Right renal pelvis (tissue), 4 donors: ENCODE data around the gene PLOD1. TPM values are rescaled to one million over a fixed set of nuclear protein-coding genes. Genes with fewer than 3 reads are reported as not detected.
"Not testable (repeated sequence)": the region's sequence is repeated elsewhere in the genome, so short reads cannot be mapped to it uniquely, and the experiment has no call there.

Source experiments
- DNase-seq, 4 donors: peaks; one replicate each; pipeline ENCODE4 v3.0.0-alpha.2; 2013; ENCODE audit warnings: low read depth in 4 of 4, low spot score in 3 of 4, missing footprints in 1 of 4
- polyA plus RNA-seq, 4 donors: library from polyadenylated mRNA; unstranded; fragments of 120-200 nt; gene quantifications; one replicate each; pipeline ENCODE4 v1.2.1, GENCODE V29; 2013; ENCODE audit not compliant: insufficient read length in 4 of 4

Gene PLOD1
- polyA plus RNA-seq, 4 donors, result 93.5 to 117 (median 96.5) TPM

DNA sequence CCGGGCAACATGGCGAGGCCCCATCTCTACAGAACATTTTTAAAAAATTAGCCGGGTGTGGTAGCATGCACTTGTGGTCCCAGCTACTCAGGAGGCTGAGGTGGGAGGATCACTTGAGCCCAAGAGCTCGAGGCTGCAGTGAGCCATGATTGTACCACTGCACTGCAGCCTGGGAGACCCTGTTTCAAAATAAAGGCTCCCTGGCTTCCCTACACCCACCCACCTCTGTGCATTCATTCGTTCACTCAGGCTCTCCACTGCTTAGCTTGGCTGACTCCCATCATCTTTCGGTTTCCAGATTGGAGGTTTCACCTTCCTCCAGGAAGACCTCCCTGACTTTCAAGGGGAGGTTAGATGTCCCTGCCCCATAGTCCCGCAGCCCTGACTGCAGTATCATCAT is 22.5 kb upstream of the PLOD1 start:
- no peak for DNase-seq

DNA sequence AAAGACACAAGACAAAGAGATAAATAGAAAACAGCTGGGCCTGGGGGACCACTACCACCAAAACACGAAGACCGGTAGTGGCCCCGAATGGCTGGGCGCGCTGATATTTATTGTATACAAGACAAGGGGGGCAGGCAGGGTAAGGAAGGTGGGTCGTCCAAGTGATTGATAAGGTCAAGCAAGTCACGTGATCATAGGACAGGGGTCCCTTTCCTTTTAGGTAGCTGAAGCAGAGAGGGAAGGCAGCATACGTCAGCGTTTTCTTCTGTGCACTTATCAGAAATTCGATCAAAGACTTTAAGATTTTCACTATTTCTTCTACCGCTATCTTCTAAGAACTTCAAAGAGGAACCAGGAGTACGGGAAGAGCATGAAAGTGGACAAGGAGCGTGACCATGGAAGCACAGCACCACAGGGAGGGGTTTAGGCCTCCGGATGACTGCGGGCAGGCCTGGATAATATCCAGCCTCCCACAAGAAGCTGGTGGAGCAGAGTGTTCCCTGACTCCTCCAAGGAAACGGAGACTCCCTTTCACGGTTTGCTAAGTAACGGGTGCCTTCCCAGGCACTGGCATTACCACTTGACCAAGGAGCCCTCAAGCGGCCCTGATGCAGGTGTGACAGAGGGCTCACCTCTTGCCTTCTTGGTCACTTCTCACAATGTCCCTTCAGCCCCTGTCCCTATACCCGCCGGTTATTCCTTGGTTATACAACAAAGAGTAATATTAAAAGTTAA is 21.9 kb upstream of the PLOD1 start:
- not testable (repeated sequence) for DNase-seq

DNA sequence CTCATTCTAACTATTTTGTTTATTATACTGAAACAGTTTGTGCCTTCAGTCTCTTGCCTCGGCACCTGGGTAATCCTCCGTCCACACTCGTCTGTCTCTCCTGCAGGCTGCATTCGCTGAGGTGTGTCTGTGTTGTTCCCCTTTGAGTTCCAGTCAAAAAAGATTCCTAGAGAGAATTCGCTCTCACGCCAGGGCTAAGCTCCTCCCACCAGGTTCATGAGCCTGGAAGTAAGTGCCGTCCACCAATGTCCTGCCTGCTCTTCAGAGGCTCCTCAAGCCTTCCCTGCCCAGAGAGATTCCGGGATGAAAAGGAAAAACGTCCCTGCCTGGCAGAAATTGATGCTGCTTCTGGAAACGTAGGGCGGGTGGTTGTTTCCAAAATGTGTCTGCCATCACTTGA is 21.2 kb upstream of the PLOD1 start:
- DNase-seq, result no peak

DNA sequence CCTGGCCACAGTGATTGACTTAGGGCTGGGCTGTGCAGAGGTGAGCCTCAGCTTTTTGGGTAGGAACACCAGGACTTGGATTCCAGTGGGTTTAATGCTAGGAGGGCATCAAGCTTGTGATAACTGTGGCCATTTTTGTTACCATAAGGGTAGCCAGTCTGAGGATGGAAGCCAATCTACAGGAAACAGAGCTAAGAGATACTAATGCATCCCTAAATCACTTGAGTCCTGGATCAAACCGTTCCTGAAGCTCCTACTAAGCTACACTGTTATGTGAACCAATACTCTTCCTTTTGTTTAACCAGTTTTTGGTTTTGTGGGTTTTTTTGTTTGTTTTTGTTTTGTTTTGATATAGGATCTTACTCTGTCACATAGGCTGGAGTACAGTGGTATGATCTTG is 20.5 kb upstream of the PLOD1 start:
- DNase-seq, result no peak

DNA sequence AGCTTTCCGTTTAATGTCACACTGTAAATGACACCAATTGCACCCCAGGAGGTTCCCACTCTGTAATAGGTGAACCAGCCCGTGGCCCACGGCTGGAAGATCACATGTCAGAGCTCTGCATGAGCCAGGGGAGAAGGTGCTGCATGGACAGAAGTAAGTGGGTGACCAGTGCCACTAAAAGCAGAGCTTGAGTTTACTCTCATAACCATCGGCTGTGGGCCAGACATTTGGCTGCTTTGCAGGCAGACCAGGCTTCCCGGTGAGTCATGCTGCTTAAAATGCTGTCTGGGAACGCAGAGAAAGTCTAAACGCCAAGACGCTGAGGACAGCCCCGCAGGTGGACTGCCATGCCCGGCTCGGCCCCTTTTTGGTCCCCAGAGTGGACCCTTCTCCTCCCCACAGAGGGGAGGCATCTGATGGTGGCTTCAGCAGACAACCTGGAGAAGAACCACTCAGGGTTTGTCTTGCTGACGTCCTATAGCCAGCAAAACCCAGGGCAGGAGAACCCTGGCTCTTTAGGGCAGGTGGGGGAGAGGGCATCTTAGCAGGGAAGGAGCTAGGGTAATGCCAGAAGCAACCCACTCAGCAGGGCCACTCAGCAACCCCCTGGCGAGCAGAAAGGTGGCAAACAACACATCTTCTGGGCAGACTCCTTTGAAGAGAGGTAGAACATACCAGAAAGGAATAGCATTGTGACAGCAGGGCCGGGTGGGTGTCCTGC is 15.6 kb upstream of the PLOD1 start:
- no peak for DNase-seq

DNA sequence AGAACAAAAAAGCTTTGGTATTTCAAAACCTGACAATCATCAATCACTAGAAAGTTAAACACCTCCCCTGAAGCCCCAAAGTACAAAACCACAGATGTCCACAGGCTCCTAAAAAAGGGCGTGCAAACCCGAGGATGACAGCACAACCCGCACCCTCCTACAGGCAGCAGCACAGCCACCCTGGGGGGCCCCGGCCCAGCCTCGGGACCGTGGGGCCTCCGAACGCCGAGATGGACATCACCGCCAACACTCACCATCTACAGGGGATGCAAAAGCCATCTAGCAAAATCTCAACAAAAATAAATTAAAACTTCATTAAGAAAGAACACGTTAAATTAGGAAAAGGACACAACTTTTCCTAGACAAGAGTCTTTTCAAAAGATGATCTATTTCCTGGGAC is 14.9 kb upstream of the PLOD1 start:
- DNase-seq, result no peak

DNA sequence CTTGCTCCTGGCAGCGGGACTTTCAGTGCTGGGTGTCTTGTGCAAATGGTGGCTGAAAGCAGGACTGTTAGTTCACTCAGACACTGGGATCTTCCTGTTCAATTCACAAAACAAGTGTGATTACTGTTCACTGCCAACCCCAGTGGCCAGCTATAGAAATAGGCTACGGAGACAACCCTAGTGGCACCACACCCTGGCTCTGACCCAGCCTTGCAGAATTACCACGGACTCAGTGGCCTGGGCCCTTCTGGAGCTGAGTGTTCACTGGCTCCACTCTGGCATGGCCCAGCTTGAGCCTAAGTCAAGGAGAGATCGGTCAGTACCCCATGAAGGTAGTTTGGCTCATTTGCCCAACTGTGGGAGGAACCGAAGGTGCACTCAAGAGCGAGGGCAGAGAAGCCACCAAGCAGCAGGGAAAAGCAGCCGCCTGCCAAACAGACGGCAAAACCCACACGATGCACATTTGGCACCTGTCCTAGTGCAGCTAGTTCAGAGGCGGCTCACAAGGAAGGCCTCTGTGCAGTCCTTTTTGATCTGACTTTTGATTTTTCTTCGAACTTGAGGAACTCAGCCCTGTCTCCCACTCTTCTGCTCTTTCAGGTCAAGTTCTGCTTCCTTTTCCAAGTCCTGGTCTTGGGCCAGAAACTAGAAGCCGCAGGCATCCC is 14.1 kb upstream of the PLOD1 start:
- no peak for DNase-seq

DNA sequence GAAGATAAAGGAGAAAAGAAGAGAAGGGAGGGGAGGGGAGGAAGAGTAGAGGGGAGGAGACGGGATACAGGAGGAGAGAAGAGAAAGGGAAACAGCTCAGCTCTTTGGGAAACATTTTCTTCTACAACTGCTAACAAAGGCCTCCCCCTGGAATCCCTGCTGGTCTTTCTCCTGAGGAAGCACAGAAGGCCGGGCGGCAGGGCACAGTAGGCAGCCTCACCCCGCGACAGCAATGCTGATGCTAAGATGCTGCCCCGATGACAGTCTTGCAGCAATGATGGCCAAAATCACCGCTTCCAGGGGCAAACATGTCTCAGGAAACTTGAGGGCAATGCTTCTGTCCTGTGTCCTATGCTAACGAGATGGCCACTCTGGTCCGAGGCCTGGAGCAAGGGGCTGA is 13.5 kb upstream of the PLOD1 start:
- DNase-seq, result no peak

DNA sequence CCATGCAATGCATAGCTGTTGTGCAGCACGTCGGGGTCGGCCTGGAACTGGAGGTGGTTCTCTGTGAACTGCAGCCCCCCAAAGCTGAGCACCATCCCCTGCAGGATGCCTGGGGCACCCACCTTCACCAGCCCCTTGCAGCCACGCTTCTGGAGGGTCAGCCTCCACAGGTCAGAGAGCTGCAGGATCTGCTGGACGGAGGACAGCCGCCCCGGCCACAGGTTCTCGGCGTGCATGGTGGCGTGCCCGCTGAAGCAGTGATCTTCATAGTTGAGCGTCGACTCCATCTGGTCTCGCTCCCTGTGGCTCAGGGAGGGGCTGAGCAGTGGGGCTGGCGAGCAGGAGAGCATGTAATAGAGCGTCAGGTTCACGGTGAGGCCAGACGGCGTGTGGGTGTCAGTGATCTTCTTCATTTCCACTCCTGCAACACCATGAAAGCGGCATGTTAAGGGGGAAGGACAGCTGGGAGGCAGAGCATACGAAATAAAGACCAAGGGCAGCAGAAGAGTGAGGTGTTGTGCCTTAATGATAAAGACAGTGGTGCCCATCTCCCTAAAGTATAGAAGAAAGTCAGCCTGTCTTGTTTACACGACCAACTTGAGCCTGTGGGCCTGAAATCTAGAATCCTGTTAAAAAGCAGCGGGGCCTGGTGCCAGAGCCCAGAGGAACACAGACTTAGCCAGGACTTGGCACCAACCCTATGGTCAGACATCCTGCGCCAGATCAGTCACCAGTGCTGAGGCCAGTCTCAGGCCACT is 11.3 kb upstream of the PLOD1 start:
- DNase-seq, result no peak

DNA sequence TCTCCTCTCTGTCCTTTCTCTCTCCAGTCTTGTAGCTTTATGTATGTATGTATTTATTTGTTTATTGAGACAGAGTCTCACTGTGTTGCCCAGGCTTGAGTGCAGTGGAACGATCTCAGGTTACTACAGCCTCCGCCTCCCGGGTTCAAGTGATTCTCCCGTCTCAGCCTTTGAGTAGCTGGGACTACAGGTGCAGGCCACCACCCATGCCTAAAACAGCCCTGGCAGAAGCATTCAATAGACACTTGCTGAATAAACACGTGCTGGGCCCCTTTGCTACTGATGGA is 10.7 kb upstream of the PLOD1 start:
- DNase-seq, result no peak

DNA sequence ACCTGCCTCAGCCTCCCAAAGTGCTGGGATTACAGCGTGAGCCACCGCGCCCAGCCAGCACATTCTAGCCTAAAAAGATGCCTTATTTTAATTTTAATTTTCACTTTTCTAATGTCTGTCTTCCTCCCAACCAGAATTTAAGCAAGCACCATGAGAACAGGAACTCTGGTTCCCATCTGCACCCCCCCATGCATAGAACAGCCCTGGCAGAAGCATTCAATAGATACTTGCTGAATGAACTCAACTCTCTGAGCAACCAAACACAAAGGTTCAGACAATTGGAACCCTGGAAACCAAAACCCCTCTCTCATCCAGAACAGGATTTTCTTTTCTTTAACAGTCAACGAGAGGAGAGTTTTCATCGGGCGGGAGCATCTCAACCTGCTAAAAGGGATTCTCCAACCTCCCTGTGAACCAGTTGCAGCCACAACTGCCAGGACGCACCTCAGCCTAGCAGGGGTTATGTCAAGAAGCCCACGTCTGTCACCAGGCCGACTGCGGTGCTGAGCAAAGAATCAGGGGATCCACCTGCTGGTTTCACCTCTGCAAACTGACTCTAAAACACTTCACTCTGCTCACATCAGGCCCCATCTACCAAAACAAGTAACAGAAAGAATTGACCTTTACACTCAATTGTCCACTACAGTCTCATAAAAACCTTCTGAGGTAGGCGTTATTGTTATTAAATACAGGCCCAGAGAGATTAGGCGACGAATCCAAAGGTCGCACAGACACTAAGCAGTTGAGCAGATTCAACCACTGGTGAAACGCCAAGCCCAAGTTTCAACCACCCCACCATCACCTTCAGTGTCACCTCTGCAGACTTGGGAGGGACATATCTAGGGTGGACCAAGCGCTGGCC is 10.0 kb upstream of the PLOD1 start:
- DNase-seq, result no peak

DNA sequence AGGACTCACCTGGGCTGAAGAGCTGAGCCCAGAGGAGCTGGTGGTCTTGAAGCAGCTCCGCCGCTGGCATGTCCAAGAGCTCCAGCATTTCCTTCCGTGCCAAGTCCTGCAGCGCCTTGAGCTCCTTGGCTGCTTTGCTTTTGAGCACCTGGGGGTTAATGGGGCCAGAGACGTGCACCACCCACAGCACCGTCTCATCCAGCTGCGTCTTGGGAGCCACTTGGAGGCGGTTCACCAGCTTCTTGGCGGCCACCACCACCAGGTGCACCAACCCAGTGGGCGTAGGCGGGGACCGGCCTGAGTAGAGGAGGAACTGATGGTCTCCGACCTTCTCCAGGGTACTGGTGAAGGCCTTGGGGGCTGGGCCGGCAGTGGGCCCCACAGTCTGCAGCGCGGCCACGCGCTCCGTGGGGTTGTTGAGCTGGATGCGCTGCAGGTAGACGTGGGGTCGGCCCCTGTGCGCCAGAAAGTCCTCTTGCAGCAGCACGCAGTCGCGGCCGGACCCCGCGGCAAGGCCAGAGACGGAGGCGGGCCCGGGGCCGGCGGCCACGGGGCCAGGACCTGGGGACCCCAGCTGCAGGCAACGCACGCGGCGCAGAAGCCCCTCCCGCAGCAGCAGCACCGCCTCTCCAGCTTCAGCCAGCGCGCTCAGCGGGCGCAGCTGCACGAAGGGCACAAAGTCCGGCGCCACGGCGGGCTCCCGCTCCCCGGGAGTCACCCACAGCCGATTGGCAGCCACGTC is 9.2 kb upstream of the PLOD1 start:
- DNase-seq, result not testable (repeated sequence)

DNA sequence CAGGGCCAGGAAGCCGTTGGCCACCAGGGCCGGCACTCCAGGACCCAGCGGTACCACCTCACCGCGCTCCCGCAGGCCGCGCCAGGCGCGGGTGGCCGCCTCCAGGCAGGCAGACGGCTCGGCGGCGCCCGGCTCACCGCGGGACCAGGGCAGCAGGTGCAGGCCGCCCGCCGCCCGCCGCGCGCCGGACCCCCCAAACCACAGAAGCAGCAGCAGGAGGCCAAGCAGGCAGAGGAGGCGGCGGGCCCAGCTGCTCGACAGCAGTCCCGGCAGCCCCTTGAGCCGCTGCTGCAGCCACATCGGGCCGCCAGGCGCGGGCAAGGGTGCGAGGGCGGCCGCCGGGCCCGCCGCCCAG is 8.6 kb upstream of the PLOD1 start:
- no peak for DNase-seq

DNA sequence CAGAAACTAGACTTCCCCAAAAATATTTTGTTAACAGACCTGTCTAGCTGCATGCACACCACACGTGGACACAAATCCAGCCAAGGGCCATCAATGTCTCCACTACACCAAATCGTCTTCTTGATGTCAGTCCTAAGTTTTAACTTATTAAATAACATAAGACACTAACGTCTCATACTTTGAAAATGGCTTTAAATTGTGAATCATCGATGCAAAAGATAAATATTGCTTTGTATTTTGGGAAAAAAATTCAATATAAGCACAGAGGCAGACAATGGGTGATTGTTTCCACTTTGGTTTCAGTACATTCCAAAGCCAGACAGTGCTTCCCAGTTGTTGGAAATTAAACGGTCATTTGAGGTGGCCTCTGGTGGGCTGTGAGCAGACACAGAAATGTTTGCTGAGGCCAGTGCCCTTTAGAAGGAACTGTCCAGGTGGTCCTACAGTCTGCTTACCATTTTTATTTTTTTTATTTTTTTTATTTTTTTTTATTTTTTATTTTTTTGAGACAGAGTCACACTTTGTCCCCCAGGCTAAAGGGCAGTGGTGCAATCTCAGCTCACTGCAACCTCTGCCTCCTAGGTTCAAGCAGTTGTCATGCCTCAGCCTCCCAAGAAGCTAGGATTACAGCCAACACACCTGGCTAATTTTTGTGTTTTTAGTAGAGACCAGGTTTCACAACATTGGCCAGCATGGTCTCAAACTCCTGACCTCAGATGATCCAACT is 6.5 kb upstream of the PLOD1 start:
- no peak for DNase-seq

DNA sequence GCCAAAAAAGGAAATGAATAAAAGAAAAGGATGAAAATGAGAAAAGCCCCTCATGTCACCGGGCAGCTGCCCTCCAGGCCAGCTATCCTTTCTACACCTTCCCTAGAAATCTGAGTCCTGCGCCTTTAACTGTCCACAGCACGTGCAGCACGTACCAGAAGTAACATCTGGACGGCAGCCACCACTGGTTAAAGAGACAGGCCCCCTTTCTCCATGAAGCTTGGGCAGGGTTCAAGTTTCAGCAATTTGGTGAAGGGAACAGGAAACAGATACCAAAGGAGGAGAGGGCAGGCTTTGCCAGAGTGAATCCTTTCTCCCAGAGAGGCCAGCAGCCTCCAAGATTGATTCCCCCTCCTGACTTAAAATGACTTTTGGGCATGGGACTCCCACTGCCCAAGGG is 4.7 kb upstream of the PLOD1 start:
- no peak for DNase-seq

DNA sequence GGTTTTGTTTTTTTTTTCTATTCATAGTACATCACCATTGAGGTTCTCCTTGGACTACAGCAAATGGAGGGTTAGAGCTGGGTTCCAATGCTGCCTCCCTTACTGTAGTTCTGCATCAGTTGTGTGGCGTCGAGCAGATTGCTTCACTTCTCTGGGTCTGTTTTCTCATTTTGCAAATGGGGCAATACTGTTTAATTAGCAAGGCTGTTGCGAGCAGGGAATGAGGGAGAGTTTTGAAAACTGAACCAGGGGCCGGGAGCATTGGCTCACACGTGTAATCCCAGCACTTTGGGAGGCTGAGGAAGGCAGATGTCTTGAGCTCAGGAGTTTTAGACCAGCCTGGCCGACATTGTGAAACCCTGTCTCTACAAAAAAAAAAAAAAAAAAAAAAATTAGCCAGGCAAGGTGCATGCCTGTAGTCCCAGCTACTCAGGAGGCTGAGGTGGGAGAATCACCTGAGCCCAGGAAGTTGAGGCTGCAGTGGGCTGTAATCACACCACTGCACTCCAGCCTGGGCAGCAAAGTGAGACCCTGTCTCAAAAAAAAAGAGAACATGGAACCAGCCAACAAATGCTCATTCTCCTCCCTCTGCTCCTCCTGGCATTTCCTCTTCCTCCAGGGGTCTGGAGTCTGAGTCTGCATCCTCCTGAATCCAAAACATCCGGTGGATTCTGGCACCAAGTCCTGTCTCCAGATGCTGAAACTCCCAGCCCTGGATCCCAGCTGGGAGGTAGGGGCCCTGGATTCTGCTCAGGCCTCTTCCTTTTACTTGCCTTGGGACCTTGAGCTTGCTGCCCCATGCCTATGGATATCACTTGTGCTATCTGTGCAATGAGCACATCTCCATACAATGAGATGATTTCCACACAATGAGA is 3.7 kb upstream of the PLOD1 start:
- DNase-seq, result no peak

DNA sequence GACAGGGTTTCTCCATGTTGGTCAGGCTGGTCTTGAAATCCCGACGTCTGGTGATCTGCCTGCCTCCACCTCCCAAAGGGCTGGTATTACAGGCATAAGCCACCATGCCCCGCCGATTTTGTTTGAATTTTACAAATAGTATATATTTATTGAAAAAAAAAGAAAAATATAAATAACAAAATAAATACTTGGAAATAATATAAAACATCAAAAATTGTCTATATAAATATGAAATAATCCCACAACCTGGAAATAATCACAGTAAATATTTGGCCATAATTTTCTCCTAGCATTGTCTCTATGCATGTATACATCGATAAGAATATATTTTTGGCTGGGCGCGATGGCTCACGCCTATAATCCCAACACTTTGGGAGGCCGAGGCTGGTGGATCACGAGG is 2.7 kb upstream of the PLOD1 start:
- DNase-seq, result no peak

DNA sequence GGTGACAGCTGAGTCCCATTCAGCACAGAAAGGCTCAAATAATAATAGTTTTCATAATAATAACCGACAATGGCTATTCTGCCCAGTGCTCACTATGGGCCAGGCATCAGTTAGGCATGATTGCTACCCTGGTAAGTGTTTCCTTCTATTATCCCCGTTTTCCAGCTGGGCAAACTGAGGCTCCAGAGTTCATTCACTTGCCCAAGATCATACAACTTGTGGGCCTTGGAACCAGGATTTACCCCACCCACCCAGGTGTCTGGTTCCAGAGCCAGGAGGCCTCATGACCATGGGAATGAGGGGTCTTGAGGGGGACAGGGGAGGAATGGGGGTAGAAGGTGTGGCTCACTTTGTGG is 518 bp downstream of the PLOD1 start:
- DNase-seq, result no peak
